GM19372 (cell line): ENCODE measurements around the gene PGBD5.

Source experiments
- ATAC-seq: cut with Tn5 transposase; IDR thresholded peaks from one replicate; pipeline ENCODE4 v1.9.1; 2021; ENCODE audit warnings: mild to moderate bottlenecking, low read depth, moderate library complexity; ENCODE audit not compliant: unreplicated experiment

PGBD5 gene

DNA sequence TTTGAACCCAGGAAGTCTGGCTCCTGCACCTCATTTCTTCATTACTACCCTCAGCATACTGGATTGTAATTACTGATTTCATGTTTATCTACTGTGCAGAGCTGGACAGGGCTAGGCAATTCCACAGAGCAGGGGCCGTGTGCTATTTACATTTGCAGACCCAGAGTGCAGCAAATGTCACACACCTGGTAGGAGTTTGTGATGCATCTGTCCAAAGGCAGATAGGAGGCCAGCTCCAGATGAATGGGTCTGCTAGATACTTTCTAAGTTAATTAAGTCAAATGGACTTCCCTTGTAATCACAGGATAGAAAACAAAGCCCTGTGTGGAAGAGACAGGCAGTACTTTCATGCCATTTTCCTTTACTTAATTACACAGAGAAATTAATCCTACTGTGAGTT is 46.2 kb downstream of the PGBD5 start:
- no peak for ATAC-seq

GRCh38 chr1:230379462-230379861 is 46.7 kb downstream of the PGBD5 start:
- ATAC-seq = no peak

- ATAC-seq = no peak
Measured at GRCh38 chr1:230377851-230378250, 48.3 kb downstream of the PGBD5 start.

DNA sequence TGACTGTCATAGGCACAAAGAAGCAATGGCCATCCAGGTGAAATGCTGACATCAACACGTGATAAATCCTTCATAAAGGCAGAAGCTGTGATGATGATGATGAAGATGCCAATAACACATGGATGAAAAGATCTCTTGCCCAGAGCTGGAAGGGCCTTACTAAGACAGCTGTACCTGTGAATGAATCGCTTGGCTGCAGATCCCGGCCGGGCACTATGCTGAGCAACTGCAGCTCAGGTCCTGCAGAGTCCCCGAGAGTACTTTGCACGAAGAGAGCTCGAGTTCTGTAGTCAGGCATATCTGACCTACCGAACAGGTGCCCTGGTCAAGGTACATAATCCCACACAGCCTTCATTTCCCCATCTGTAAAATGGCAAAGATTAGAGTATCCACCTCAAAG is 48.8 kb downstream of the PGBD5 start:
- no peak for ATAC-seq

DNA sequence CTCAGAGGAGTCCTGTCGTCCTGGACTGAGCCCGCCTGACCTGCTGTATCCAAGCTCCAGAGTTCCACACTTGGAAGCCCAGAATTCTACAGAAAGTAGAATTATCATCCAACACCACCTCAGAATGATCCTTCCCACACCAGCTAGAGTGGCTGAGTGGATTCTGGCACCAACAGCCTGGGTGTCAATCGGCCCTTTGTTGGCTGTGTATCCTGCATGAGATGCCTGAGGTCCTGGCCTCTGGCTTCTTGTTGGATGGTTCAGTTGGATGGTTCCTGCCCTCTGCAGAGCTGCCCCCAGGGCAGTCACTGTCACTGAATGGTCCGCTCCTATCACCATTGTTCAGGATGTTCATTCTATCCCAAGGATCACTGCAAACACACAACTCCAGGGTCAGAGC is 49.8 kb downstream of the PGBD5 start:
- no peak for ATAC-seq

DNA sequence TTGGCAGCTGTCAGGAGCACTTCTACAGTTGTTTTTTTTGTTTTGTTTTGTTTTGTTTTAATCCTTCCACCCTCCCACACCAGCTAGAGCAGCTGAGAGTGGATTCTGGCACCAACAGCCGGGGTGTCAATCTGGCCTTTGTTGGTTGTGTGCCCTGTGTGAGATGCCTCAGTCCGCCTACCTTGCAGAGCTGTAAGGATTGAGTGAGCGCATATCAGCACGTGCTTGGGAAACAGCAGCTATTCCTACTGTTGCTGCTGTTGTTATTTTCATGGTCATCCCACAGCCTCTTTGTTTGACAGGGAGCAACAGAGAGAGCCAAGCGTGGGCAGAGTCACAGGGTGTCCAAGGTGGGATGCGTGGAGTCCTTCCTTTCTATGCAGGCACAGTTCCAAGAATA is 50.4 kb downstream of the PGBD5 start:
- ATAC-seq = no peak

DNA sequence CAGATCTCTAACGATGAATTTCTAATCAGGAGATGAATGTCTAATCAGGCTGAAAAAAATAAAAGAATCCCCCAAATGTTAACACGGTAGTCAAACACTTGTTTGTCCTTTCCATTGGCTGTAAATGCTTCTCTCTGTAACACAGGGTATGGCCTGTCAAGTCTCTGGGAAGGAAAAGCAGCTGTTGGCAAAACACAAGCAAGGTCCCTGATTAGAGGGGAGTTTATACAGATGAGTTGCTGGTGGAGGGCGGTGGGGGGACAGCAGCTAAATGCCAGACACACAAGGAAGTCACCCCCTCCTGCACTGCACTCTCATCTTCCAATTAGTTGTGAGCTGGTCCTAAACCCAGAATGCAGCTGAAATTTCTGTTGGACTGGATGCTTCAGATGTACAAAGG is 51.0 kb downstream of the PGBD5 start:
- ATAC-seq = no peak

- ATAC-seq = no peak
Measured at GRCh38 chr1:230371923-230372703, 54.0 kb downstream of the PGBD5 start.

DNA sequence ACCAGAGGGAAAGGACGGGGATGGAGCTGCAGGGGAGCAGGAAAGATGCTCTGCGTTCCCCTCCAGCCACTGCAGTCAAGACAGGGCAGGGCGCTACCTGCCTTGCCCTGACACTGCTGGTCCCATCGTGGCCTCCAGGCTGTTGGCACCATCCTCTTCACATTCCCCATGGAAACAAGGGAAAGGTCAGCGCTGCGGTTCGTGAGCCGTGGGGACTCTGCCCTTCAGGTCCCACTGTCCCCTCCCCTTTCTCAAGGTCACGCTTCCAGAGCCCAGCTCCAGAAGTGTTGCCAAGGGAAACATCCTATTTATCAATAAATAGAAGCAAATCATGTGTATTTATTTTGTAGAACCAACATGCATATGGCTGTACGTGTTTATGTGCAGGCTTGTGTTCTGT is 56.0 kb downstream of the PGBD5 start:
- ATAC-seq = no peak

GRCh38 chr1:230368871-230369270 is 57.3 kb downstream of the PGBD5 start:
- ATAC-seq = no peak

- ATAC-seq = no peak
Measured at GRCh38 chr1:230368363-230368762, 57.8 kb downstream of the PGBD5 start.

- ATAC-seq = no peak
Measured at GRCh38 chr1:230366504-230366915, 59.6 kb downstream of the PGBD5 start.

DNA sequence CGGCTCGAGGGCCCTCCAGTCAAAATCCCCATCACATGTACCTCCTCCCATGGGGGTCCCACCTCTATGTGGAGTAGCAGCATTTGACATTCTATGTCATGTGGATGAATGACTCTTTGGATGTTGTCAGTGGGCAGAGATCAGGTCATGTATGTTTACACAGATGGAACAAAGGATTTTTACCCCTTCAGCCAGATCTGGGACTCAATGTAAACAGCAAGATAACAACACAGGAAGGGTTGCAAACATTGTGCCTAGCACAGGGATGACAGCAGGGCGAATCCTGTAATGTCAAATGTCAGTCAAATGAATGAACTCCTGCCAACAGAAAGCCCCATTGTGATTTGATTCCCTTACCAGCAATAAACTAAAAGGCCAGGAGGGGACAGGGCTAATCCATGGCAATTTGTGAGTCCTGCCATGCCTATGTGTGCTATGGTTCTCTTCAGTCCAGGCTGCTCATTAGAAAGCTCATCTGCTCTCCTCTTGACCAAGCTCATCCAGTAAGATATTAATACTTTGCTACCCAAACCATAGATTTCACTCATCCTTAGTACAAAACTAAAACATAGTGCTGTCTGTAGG is 60.3 kb downstream of the PGBD5 start:
- ATAC-seq = no peak

GRCh38 chr1:230362949-230363348 is 63.2 kb downstream of the PGBD5 start:
- no peak for ATAC-seq

GRCh38 chr1:230361941-230362340 is 64.2 kb downstream of the PGBD5 start:
- ATAC-seq = no peak

DNA sequence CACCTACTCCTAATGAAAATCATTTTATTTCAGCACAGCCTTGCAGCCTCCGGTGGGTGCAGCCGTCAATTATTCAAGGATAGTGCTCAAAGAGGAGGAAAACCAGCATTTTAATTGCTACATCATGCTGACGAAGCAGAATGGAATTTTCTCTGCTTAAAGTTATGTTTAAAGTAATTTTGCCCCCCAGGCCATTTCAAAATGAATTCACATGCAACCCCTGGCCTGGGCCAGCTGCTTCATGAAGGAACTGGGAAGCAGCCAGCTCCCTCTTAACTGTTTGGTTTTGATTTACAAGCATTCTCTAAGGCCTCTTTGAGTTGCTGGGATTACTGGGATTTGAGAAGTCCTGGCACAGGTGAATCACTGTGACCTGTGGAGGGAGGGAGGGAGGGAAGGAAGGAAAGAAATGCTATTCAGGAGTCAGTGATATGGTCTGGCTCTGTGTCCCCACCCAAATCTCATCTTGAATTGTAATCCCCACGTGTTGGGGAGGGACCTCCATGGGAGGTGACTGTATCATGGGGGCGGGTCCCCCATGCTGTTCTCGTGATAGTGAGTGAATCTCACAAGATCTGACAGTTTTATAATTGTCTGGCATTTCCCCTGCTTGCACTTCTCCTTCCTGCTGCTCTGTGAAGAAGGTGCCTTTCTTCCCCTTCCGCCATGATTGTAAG is 66.0 kb downstream of the PGBD5 start:
- ATAC-seq = no peak

DNA sequence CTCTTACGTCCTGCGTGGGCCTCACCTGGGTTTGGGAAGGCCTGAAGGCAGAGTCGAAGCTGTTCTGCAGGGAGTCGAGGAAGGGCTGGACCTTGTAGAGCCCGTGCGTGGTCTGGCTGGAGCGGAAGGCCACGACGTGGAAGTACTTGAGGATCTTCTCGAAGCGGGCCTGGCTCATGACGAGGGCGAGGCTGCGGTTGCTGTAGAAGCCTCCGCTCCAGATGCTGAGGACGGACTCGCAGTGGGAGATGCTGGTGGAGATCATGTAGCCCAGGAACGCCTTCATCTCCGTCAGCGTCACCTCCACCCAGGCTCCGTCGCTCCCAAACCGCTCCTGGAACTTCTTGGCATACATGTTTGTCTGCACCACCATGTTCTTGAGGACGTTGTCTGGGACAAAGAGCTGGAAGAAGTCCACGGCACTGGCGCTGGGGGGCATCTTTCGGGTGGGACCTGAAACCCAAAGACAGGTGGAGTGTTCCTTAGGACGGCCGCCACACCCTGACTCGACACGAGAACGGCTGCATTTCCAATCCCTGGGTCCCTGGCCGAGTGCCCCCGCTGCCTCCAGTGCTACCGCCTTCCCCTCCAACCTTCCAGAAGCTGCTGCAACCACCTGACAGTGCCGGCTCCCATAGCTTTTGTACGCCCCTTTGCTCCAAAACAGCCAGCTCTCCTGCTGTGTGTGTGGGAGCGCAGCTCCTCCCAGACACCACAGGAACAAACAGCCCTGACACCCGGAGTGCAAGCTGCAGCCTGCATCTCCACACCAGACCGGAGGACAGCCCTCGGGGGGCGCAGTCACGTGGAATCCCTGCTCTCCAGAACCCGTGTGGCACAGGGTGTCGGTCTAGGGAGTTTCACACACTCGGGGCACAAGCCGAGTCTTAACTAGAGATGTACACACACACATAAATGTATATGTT is 69.0 kb downstream of the PGBD5 start:
- ATAC-seq = no peak

DNA sequence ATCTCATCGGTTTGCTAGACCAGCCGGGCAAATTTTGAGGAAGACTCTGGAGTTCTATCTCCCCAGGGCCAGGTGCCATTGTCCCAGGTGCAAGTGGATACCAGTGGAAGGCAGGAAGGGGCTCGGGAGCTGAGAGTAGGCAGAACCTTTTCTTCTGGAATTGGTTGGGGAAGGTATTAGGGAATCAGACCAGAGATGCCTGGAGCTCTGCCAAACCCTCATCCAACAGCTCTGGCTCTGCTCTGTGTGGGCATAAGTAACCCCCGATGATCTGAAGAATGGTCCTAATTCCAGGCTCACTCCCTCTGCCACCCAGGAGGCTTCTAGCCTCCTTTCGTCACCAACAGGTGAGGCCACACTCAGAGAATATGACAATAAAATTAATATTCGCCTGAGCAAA is 69.9 kb downstream of the PGBD5 start:
- ATAC-seq = no peak

GRCh38 chr1:230355594-230355993 is 70.5 kb downstream of the PGBD5 start:
- ATAC-seq = no peak

DNA sequence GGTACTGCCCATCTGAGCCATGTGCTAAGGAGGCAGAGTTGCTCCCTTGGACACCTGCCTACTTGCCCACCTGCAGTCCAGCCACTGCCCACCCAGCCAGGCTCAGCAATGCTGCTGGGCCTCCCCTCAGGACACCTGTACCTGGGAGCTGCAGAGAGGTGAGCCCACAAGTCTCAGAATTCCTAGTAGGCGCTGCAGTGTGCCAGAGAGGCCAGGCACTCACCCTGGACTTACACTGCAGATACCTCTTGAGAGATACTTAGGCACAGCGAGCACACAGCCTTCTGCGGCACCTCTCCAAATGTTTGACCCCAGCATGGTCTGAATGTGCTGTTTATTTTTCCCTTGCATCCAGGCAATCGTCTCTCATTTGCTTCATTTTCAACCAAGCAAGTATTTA is 71.0 kb downstream of the PGBD5 start:
- no peak for ATAC-seq

GRCh38 chr1:230354005-230354404 is 72.1 kb downstream of the PGBD5 start:
- ATAC-seq = no peak
